NCI-H2107 treated with DMSO at 0.1 percent for 48 hours (cell line): Measurements from ENCODE around the gene SIX3.
A peak's percentile ranks its signal among the peaks of the same experiment; 100 is the strongest.

ENCODE experiments used
- DNase-seq: peaks from one replicate; lab custom pipeline; 2025; ENCODE audit not compliant: unreplicated experiment; lab: John Stamatoyannopoulos, UW

Gene SIX3

DNA sequence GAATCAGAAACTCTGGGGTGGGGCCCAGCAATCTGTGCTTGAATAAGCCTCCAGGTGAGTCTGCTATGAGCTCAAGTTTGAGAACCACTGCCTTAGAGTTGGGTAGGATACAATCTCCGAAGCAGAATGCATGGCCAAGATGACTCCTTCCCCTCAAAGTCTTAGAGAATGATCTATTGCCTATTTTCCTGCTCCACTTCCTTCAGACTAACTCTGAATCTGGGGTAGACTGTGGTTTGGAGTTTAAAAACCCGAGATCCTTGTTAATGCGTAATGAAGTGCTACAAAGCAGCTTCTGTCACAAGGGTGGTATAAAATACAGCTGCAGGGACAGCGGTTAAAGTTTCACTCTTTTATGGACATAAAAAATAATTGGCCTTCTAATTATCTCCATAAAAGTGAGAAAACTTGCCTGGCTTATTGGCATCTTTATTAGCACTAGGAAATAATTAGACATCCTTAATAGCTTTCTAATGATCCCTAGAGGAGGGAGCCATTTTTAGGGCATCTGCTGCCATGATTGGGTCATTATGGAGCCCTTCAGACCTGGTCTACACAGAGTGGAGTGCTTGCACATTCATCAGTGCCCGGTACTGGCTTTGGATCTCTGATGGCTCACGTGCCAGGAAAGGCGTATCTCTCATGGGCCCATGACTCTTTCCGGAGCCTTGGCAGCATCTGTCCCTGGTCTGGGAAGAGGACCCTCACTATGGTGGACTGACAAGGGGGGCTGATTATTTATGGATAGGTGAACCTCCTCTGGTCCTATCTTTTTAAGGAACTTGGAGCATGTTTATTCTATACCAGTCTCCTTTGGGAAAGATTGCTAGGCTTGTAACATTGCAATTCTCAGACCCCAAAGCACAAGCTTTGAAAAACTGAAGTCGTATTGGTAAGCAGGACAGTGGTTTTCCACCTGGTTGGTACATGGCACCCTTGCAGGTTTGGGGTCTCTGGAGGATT, 39.5 kb downstream of the SIX3 start:
- no peak for DNase-seq

DNA sequence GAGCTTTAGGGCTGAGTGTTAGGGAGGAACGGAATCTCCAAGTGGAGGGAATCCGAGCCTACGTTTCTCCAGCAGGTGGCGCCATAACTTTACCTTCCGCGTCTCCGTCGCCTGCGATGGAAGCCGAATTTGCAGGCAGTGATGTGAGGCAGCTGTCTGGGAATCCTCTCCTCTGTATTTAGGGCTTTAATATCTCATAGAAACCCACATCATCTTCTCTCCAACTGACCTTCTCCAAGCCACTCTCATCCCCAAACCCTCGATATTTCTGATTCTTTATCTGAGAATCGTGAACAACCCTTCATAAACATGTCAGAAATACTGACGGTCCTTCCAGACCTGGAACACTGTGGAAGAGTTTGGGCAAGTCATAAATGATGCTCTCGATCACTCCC, 40.2 kb downstream of the SIX3 start:
- DNase-seq, result peak; percentile 56

DNA sequence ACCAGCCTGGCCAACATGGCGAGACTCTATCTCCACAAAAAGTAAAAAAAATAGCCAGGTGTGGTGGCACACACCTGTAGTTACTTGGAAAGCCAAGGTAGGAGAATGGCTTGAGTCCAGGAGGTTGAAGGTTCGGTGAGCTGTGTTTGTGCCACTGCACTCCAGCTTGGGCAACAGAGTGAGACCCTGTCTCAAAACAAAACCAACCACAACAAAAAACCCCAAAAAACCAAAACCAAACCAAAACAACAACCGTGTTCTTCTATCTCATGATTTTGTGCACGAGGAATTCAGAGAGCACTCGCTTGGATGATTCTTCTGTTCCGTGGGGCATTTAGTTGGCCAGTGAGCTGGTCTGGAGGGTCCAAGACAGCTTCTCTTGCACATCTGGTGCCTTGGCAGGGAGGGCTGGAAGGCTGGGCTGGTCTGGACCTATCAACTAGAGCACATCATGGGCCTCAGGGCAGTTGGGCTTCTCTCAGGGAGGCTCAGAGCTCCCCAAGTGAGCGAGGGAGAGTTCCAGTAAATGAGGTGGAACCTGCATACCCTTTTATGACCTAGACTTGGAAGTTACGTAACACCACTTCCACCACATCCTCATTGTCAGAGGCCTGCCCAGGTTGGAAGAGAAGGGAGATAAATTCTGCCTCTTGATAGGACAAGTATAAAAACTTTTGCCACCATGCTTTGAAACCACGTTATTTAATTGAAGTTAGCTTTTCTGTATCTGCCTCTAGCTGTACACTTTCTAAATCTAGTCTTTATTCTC, 42.5 kb downstream of the SIX3 start:
- no peak for DNase-seq

DNA sequence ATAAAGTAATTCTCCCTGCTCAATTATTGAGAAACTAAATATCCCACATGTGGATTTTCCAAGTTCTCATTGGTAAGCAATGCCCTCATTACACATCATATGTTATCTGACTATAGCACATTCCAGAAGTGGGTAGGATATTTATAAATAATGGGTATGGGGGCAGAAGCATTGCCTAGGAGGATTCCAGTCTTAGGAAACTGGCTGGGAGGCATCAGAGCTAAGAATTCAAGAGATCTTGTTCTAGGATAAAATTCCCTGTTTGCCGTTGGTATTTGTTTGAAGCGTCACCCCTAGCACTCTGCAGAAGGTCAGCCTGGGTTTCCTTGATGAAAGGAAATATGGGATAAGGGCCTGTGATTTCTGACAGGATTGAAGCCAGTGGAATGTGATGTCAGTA, 47.7 kb downstream of the SIX3 start:
- no peak for DNase-seq

DNA sequence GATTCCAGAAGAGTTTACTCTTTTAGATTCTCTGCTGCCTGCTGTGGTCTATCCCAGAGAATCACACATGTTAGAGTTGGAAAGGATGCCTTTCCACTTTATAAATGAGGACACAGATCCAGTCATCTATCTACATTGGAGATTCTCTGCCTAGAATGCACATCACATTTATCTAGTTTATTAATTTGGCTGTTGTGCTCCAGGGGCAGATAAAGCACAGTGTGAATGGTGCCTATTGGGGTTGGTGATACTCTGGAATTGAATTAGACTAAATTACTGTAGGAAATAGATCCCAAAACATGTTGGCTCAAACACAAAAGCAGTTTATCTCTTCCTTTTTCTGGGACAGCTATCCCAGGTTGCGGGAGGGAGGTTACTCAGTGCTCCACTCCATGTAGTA, 52.9 kb downstream of the SIX3 start:
- DNase-seq, result no peak
